ENCODE measurements around the gene SORCS2.
"Not testable (repeated sequence)": the region's sequence is repeated elsewhere in the genome, so short reads cannot be mapped to it uniquely, and the experiment has no call there.

Gene SORCS2

GRCh38 chr4:7450775-7451433 lies 258.6 kb downstream of the SORCS2 start:
- DNase-seq (ENCODE audit: low read depth in 2 of 2) = no peak

GRCh38 chr4:7451434-7451789 lies 259.1 kb downstream of the SORCS2 start:
- DNase-seq (ENCODE audit: low read depth in 2 of 2) = no peak

GRCh38 chr4:7451800-7452199 lies 259.5 kb downstream of the SORCS2 start:
- no peak for DNase-seq (ENCODE audit: low read depth in 2 of 2)

- DNase-seq (ENCODE audit: low read depth in 2 of 2) = not testable (repeated sequence)
These were observed 260.5 kb downstream of the SORCS2 start for GRCh38 chr4:7452802-7453201.

GRCh38 chr4:7457201-7458065 lies 265.1 kb downstream of the SORCS2 start:
- DNase-seq (ENCODE audit: low read depth in 2 of 2) = no peak

- DNase-seq (ENCODE audit: low read depth in 2 of 2) = no peak
These were observed 265.7 kb downstream of the SORCS2 start for GRCh38 chr4:7458066-7458425.

GRCh38 chr4:7458477-7458876 lies 266.1 kb downstream of the SORCS2 start:
- DNase-seq (ENCODE audit: low read depth in 2 of 2) = no peak

- no peak for DNase-seq (ENCODE audit: low read depth in 2 of 2)
These were observed 267.1 kb downstream of the SORCS2 start for GRCh38 chr4:7459471-7459870.

GRCh38 chr4:7460566-7460965 lies 268.2 kb downstream of the SORCS2 start:
- no peak for DNase-seq (ENCODE audit: low read depth in 2 of 2)

- no peak for DNase-seq (ENCODE audit: low read depth in 2 of 2)
These were observed 268.9 kb downstream of the SORCS2 start for GRCh38 chr4:7461230-7461629.

GRCh38 chr4:7462509-7462971 lies 270.2 kb downstream of the SORCS2 start:
- no peak for DNase-seq (ENCODE audit: low read depth in 2 of 2)

GRCh38 chr4:7463566-7464258 lies 271.4 kb downstream of the SORCS2 start:
- DNase-seq (ENCODE audit: low read depth in 2 of 2) = no peak

- DNase-seq (ENCODE audit: low read depth in 2 of 2) = no peak
These were observed 271.9 kb downstream of the SORCS2 start for GRCh38 chr4:7464259-7464655.

- DNase-seq (ENCODE audit: low read depth in 2 of 2) = no peak
These were observed 272.7 kb downstream of the SORCS2 start for GRCh38 chr4:7465017-7465416.

GRCh38 chr4:7466215-7466614 lies 273.9 kb downstream of the SORCS2 start:
- no peak for DNase-seq (ENCODE audit: low read depth in 2 of 2)

GRCh38 chr4:7466904-7467303 lies 274.6 kb downstream of the SORCS2 start:
- no peak for DNase-seq (ENCODE audit: low read depth in 2 of 2)

GRCh38 chr4:7467471-7467870 lies 275.1 kb downstream of the SORCS2 start:
- DNase-seq (ENCODE audit: low read depth in 2 of 2) = no peak

GRCh38 chr4:7469023-7469422 lies 276.7 kb downstream of the SORCS2 start:
- DNase-seq (ENCODE audit: low read depth in 2 of 2) = no peak

- DNase-seq (ENCODE audit: low read depth in 2 of 2) = no peak
These were observed 277.8 kb downstream of the SORCS2 start for GRCh38 chr4:7470111-7470510.

GRCh38 chr4:7470522-7471128 lies 278.3 kb downstream of the SORCS2 start:
- DNase-seq (ENCODE audit: low read depth in 2 of 2) = no peak

- no peak for DNase-seq (ENCODE audit: low read depth in 2 of 2)
These were observed 280.2 kb downstream of the SORCS2 start for GRCh38 chr4:7472442-7473013.

- DNase-seq (ENCODE audit: low read depth in 2 of 2) = no peak
These were observed 280.7 kb downstream of the SORCS2 start for GRCh38 chr4:7473081-7473480.
